Loucy (cell line): ENCODE data around the gene DNAJC1.

Source experiments
- EZH2phosphoT487 ChIP-seq: fragments of 200-600 bp; IDR thresholded peaks from 2 replicates; pipeline ENCODE4 v1.6.1; 2018; ENCODE audit warnings: antibody characterized with exemption, mild to moderate bottlenecking, moderate library complexity, borderline replicate concordance
- TF ChIP-seq, protein P1 (sequence below): fragments of 200-600 bp; sonication (generic); conservative IDR thresholded peaks from 2 replicates; pipeline ENCODE4 v1.5.1; 2014; ENCODE audit warnings: mild to moderate bottlenecking, antibody characterized with exemption, low read length

DNA sequence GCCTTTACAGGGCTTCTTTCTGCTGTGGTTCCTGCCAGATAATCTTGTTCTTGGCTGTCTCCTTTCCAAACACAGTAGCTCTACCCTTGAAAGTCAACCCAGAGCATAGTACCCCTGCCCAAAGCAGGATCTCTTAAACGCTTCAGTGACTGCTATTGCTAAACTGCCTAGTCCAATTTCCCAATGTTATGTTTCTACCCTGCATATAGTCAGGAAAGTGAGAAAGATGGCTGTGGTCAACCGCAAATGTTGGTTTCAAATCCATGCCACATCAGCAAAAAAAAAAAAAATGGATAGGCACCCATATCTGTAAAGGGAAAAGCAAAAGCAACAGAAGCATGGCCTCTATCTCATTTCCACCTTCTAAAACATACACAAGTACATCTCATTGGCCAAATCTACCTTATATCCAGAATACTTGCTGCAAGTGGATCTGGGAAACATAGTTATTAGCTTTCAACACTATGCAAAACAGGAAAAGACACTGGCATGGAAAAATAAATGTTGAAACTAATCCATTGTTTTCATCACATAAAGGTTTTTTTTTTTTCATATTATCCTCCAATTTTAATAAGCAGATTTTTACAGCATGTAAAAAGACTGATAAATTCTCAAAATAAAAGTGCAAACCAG is 59.8 kb downstream of the DNAJC1 start:
- TF ChIP-seq, protein P1, sequence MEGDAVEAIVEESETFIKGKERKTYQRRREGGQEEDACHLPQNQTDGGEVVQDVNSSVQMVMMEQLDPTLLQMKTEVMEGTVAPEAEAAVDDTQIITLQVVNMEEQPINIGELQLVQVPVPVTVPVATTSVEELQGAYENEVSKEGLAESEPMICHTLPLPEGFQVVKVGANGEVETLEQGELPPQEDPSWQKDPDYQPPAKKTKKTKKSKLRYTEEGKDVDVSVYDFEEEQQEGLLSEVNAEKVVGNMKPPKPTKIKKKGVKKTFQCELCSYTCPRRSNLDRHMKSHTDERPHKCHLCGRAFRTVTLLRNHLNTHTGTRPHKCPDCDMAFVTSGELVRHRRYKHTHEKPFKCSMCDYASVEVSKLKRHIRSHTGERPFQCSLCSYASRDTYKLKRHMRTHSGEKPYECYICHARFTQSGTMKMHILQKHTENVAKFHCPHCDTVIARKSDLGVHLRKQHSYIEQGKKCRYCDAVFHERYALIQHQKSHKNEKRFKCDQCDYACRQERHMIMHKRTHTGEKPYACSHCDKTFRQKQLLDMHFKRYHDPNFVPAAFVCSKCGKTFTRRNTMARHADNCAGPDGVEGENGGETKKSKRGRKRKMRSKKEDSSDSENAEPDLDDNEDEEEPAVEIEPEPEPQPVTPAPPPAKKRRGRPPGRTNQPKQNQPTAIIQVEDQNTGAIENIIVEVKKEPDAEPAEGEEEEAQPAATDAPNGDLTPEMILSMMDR, result no peak
- TF ChIP-seq EZH2phosphoT487, result no peak
